ENCODE data around the gene C1orf198. TPM values are rescaled to one million over a fixed set of nuclear protein-coding genes. Genes with fewer than 3 reads are reported as not detected.

The C1orf198 gene
- total RNA-seq, 1 donor from 2014 or later: 54.5 TPM

GRCh38 chr1:230877924-230878590, 9.7 kb upstream of the C1orf198 start:
- DNase-seq (ENCODE audit: low read depth): no peak
- no peak for TF ChIP-seq CTCF (conservative IDR thresholded peaks at IDR 0.05; ENCODE audit: low read depth, low read length)
- H3K4me3 ChIP-seq (ENCODE audit: low read depth, low read length): no peak overlapping the region

- TF ChIP-seq CTCF (conservative IDR thresholded peaks at IDR 0.05; ENCODE audit: low read depth, low read length): no peak
- no peak overlapping the region for H3K4me3 ChIP-seq (ENCODE audit: low read depth, low read length)
- no peak for DNase-seq (ENCODE audit: low read depth)
Measured at GRCh38 chr1:230877146-230877923, 9.0 kb upstream of the C1orf198 start.

GRCh38 chr1:230876660-230877059, 8.3 kb upstream of the C1orf198 start:
- no peak overlapping the region for H3K4me3 ChIP-seq (ENCODE audit: low read depth, low read length)
- DNase-seq (ENCODE audit: low read depth): no peak
- no peak for TF ChIP-seq CTCF (conservative IDR thresholded peaks at IDR 0.05; ENCODE audit: low read depth, low read length)

GRCh38 chr1:230875370-230875769, 7.0 kb upstream of the C1orf198 start:
- H3K4me3 ChIP-seq (ENCODE audit: low read depth, low read length): no peak overlapping the region
- no peak for TF ChIP-seq CTCF (conservative IDR thresholded peaks at IDR 0.05; ENCODE audit: low read depth, low read length)
- no peak for DNase-seq (ENCODE audit: low read depth)

- TF ChIP-seq CTCF (conservative IDR thresholded peaks at IDR 0.05; ENCODE audit: low read depth, low read length): no peak
- no peak overlapping the region for H3K4me3 ChIP-seq (ENCODE audit: low read depth, low read length)
- no peak for DNase-seq (ENCODE audit: low read depth)
Measured at GRCh38 chr1:230870916-230871315, 2.6 kb upstream of the C1orf198 start.

- DNase-seq (ENCODE audit: low read depth): no peak
- peak overlapping the region; percentile 60 for H3K4me3 ChIP-seq (ENCODE audit: low read depth, low read length)
- TF ChIP-seq CTCF (conservative IDR thresholded peaks at IDR 0.05; ENCODE audit: low read depth, low read length): no peak
Measured at GRCh38 chr1:230869500-230869899, 1.2 kb upstream of the C1orf198 start.

Measured in epithelial cell of proximal tubule (primary cell).